ENCODE results near the gene STARD3.

Gene STARD3

GRCh38 chr17:39600288-39600996 is 36.5 kb upstream of the STARD3 start:
- H3K4me3 ChIP-seq (ENCODE audit: low read depth, low read length): no peak overlapping the region
- in situ Hi-C loops (cut with HindIII; ENCODE audit: low sequenced_read_pairs): no loop called here
- no peak for DNase-seq (ENCODE audit: low read depth)
- TF ChIP-seq, protein P1, sequence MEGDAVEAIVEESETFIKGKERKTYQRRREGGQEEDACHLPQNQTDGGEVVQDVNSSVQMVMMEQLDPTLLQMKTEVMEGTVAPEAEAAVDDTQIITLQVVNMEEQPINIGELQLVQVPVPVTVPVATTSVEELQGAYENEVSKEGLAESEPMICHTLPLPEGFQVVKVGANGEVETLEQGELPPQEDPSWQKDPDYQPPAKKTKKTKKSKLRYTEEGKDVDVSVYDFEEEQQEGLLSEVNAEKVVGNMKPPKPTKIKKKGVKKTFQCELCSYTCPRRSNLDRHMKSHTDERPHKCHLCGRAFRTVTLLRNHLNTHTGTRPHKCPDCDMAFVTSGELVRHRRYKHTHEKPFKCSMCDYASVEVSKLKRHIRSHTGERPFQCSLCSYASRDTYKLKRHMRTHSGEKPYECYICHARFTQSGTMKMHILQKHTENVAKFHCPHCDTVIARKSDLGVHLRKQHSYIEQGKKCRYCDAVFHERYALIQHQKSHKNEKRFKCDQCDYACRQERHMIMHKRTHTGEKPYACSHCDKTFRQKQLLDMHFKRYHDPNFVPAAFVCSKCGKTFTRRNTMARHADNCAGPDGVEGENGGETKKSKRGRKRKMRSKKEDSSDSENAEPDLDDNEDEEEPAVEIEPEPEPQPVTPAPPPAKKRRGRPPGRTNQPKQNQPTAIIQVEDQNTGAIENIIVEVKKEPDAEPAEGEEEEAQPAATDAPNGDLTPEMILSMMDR (IDR thresholded peaks at IDR 0.05; ENCODE audit: low read depth, low read length, missing control alignments): no peak

GRCh38 chr17:39600997-39601597 is 35.8 kb upstream of the STARD3 start:
- no peak for DNase-seq (ENCODE audit: low read depth)
- TF ChIP-seq, protein P1 (IDR thresholded peaks at IDR 0.05; ENCODE audit: low read depth, low read length, missing control alignments): no peak
- no peak overlapping the region for H3K4me3 ChIP-seq (ENCODE audit: low read depth, low read length)
- in situ Hi-C loops (cut with HindIII; ENCODE audit: low sequenced_read_pairs): no loop called here

DNA sequence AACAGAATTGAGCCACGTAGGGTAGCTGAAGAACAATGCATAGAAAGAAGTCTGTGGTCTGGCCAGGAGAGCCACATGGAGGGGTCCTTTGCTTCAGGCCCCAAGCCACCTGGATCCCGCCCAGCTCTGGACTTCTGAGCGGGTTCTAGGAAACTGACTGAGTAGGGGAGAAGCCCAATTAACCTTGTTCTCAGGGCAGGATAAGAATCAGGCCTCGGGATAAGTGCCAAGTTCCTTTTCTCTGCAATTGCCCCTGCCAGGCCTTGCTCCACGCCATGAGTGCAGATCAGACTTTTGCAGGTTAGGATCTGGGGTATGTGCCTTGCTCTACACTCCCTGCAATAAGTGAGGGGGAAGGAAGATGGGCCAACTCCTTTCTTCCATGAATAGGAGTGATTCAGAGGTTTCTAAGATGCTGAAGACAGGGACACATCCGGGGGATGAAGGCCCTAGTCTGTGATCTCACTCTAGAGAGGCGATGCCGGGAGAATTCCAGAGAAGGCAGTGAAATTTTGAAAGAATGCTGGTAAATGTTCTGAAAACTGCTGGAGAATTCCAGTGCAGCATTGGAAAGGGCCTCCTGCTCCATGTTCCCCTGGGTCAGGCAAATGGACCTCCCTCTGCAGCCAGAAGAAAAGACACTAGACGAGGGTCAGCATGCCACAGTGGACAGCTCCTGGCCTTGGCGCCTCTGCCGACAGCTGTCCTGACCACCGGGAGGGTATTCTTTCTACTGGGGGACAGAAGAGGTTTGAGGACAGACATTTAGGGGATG is 35.0 kb upstream of the STARD3 start:
- in situ Hi-C loops (cut with HindIII; ENCODE audit: low sequenced_read_pairs): no loop called here
- TF ChIP-seq, protein P1 (IDR thresholded peaks at IDR 0.05; ENCODE audit: low read depth, low read length, missing control alignments): no peak
- no peak for DNase-seq (ENCODE audit: low read depth)
- H3K4me3 ChIP-seq (ENCODE audit: low read depth, low read length): no peak overlapping the region

- TF ChIP-seq, protein P1 (IDR thresholded peaks at IDR 0.05; ENCODE audit: low read depth, low read length, missing control alignments): no peak
- in situ Hi-C loops (cut with HindIII; ENCODE audit: low sequenced_read_pairs): no loop called here
- no peak overlapping the region for H3K4me3 ChIP-seq (ENCODE audit: low read depth, low read length)
- DNase-seq (ENCODE audit: low read depth): no peak
These were observed 34.2 kb upstream of the STARD3 start for GRCh38 chr17:39602533-39603303.

- no peak overlapping the region for H3K4me3 ChIP-seq (ENCODE audit: low read depth, low read length)
- DNase-seq (ENCODE audit: low read depth): no peak
- TF ChIP-seq, protein P1 (IDR thresholded peaks at IDR 0.05; ENCODE audit: low read depth, low read length, missing control alignments): no peak
- in situ Hi-C loops (cut with HindIII; ENCODE audit: low sequenced_read_pairs): no loop called here
These were observed 33.5 kb upstream of the STARD3 start for GRCh38 chr17:39603304-39604016.

Data from astrocyte of the cerebellum (primary cell).